Activated naive CD4-positive, alpha-beta T cell treated with anti-CD3 and anti-CD28 coated beads for 36 hours (primary cell): ENCODE measurements around the gene PRKX. TPM values are rescaled to one million over a fixed set of nuclear protein-coding genes. Genes with fewer than 3 reads are reported as not detected.
"Not testable (repeated sequence)": the region's sequence is repeated elsewhere in the genome, so short reads cannot be mapped to it uniquely, and the experiment has no call there.

Experiments used
- CTCF ChIA-PET: fragments of 350-600 bp; sonication (Branson Sonifier 250); formaldehyde crosslinking; loops from one replicate; lab custom pipeline; 2021; ENCODE audit warnings: antibody characterized with exemption; lab: Charles Lee
- DNase-seq: peaks from one replicate; pipeline ENCODE4 v3.0.0-alpha.2; 2020
- H3K27ac Mint-ChIP-seq: one replicate; pipeline ENCODE4 v1.8.0; 2021; ENCODE audit warnings: mild to moderate bottlenecking, mixed read lengths
- H3K27me3 Mint-ChIP-seq: one replicate; pipeline ENCODE4 v1.8.0; 2021; ENCODE audit warnings: low read depth, mixed read lengths
- H3K36me3 Mint-ChIP-seq: one replicate; pipeline ENCODE4 v1.8.0; 2021; ENCODE audit warnings: low read depth, mixed read lengths
- H3K4me1 Mint-ChIP-seq: one replicate; pipeline ENCODE4 v1.8.0; 2021; ENCODE audit warnings: low read depth, mixed read lengths
- H3K4me3 Mint-ChIP-seq: one replicate; pipeline ENCODE4 v1.8.0; 2021; ENCODE audit warnings: mild to moderate bottlenecking, moderate library complexity, mixed read lengths
- H3K9me3 Mint-ChIP-seq: one replicate; pipeline ENCODE4 v1.8.0; 2021; ENCODE audit warnings: mixed read lengths
- intact Hi-C: fragments of 100-400 bp; cut with micrococcal nuclease; formaldehyde crosslinking; loops from one replicate; pipeline ENCODE4 v1.15.1; 2023
- total RNA-seq, 2 experiments: library from RNA; stranded (reverse); gene quantifications; one replicate each; pipeline ENCODE4 v1.2.3, GENCODE V29; 2021

Gene PRKX
- total RNA-seq: 10 to 100 TPM; 57.0 to 57.6 TPM

GRCh38 chrX:3713225-3713936 is at the start of gene PRKX:
Gene PRKX (minus strand): TSS chrX:3713649. CDS start chrX:3713253, 396 bp downstream.
- Mint-ChIP-seq H3K27me3 (no peaks in the 10 kb centered on the region), H3K27ac (no peak within 1 kb of the TSS), H3K4me3 (peak within 1 kb of the TSS; percentile 88), H3K36me3 (peaks cover 7% of the 10 kb centered on the region), H3K9me3 (no peaks in the 10 kb centered on the region), H3K4me1 (peaks cover 20% of the 10 kb centered on the region)
- intact Hi-C loops: loop anchor here (1.0 to 10.0 kb wide), 5 partner anchors 25 to 1019 kb away; partner anchors contain the start of gene CD99
- peak; percentile 54 for DNase-seq
- CTCF ChIA-PET: interaction anchor here (0.9 kb wide), 1 partner anchor 100 kb away, joined by 3 read pairs; no protein-coding TSS in a partner anchor

DNA sequence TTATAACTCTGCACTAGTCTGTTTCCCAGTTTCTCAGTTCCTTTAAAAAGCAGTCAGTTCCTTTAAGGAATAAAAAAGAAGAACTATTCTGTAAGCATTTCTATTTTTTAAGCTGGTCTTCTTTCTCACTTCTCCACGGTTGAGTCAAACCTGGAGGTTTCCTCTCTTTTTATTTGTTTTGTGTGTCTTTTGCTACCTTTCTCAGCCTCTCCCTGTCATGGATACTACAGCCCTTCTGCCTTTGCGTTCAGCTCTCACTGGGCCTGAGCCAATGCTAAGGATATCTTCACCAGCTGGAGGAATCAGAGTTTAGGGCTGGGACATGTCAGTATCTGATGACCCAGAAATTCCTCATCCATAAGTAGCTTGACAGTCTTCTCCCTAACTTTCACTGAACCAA is 49.7 kb upstream of the PRKX start:
- CTCF ChIA-PET: no interaction called here
- DNase-seq: no peak

GRCh38 chrX:3757510-3758025 is 44.1 kb upstream of the PRKX start:
- no peak for DNase-seq
- H3K4me1 Mint-ChIP-seq: no peaks in the 10 kb centered on the region
- H3K36me3 Mint-ChIP-seq: no peaks in the 10 kb centered on the region
- H3K4me3 Mint-ChIP-seq: no peak overlapping the region
- H3K27ac Mint-ChIP-seq: no peak overlapping the region
- no peaks in the 10 kb centered on the region for H3K9me3 Mint-ChIP-seq
- CTCF ChIA-PET: no interaction called here
- intact Hi-C loops: no loop called here
- no peaks in the 10 kb centered on the region for H3K27me3 Mint-ChIP-seq

More for the DNA sequence above, 49.7 kb upstream of the PRKX start:
- no peaks in the 10 kb centered on the region for H3K36me3 Mint-ChIP-seq
- no peaks in the 10 kb centered on the region for H3K4me1 Mint-ChIP-seq
- no peaks in the 10 kb centered on the region for H3K27me3 Mint-ChIP-seq
- intact Hi-C loops: no loop called here
- no peaks in the 10 kb centered on the region for H3K9me3 Mint-ChIP-seq
- H3K4me3 Mint-ChIP-seq: no peak overlapping the region
- H3K27ac Mint-ChIP-seq: no peak overlapping the region

- Mint-ChIP-seq H3K27ac (no peak overlapping the region), H3K27me3 (no peaks in the 10 kb centered on the region)
- CTCF ChIA-PET: interaction anchor here (1.0 kb wide), 1 partner anchor 43 kb away, joined by 3 read pairs; no protein-coding TSS in a partner anchor
Observed at GRCh38 chrX:3748052-3748559, 34.7 kb upstream of the PRKX start.

DNA sequence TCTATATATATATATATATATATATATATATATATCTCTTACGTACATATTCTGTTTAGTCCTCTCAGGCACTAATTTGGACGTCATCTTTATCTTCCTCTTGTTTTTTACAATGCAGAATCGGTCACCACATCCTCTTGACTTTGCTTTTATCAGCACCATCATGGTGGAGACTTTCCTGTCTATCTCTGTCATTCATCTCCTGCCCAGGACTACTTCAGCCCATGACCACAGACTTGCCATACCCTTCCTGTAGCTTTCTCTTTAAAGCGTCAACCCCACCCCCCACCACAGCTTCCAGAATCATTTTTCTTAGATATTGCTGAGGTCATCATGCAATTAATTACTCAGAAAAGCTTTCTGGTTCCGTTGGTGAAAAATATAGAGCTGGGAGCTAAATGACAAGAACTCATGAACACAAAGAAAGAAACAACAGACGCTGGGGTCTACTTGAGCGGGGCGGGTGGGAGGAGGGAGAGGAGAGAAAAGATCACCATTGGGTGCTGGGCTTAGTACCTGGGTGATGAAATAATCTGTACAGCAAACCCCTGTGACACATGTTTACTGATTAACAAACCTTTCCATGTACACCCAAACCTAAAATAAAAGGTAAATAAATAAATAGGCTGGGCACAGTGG is 30.5 kb upstream of the PRKX start:
- Mint-ChIP-seq H3K9me3 (peaks cover 6% of the 10 kb centered on the region), H3K4me3 (peak overlapping the region; percentile 44), H3K27me3 (no peaks in the 10 kb centered on the region), H3K4me1 (peaks cover 25% of the 10 kb centered on the region), H3K36me3 (no peaks in the 10 kb centered on the region), H3K27ac (peak overlapping the region; percentile 58)
- peak; percentile 62 for DNase-seq
- CTCF ChIA-PET: interaction anchor here (0.6 to 1.9 kb wide), 3 partner anchors 68 to 1002 kb away, joined by 3 to 5 read pairs (median 4); no protein-coding TSS in a partner anchor
- intact Hi-C loops: no loop called here

More at GRCh38 chrX:3748052-3748559, 34.7 kb upstream of the PRKX start:
- no peak for DNase-seq
- Mint-ChIP-seq H3K36me3 (no peaks in the 10 kb centered on the region), H3K4me1 (peaks cover 21% of the 10 kb centered on the region), H3K9me3 (no peaks in the 10 kb centered on the region), H3K4me3 (no peak overlapping the region)
- intact Hi-C loops: no loop called here

DNA sequence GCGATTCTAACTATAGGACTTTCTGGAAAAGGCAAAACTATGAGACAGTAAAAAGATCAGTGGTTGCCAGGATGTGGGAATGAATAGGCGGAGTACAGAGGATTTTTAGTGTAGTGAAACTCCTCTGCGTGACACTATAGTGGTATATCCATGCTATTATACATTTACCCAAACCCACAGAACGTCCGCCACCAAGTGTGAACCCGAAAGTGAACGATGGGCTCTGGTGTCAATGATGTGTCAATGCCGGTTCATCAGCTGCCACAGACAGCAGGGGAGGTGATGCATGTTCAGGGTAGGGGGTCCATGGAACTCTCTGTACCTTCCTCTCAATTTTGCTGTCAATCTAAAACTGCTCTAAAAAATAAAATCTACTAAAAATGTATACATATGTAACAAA is 27.5 kb upstream of the PRKX start:
- intact Hi-C loops: not testable (repeated sequence)
- CTCF ChIA-PET: interaction anchor here (1.4 kb wide), 1 partner anchor 34 kb away, joined by 3 read pairs; no protein-coding TSS in a partner anchor

DNA sequence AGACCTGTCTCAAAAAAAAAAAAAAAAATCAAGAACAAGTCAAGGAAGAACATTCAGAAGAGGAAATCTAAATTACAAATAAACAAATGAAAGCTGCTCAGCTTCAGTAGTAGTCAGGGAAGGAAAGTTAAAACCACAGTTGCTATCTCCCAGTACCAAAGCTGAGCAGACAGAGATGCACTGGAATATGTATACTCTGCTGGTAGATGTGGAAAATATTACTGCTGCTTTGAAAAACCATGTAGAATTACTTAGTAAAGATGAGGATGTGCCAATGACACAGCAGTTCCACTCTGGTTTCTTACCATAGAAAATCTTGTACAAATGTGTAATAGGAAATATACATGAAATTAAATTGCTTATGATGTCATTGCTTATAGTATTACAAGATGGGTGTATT is 25.1 kb upstream of the PRKX start:
- intact Hi-C loops: loop anchor here (2.0 kb wide), 2 partner anchors 26 to 76 kb away; partner anchors contain the start of gene PRKX
- H3K4me3 Mint-ChIP-seq: no peak overlapping the region
- H3K27me3 Mint-ChIP-seq: no peaks in the 10 kb centered on the region
- CTCF ChIA-PET: no interaction called here
- no peaks in the 10 kb centered on the region for H3K36me3 Mint-ChIP-seq
- peak; percentile 13 for DNase-seq
- H3K27ac Mint-ChIP-seq: peak overlapping the region; percentile 81
- H3K9me3 Mint-ChIP-seq: peaks cover 8% of the 10 kb centered on the region
- H3K4me1 Mint-ChIP-seq: peaks cover 14% of the 10 kb centered on the region

More for the DNA sequence above, 27.5 kb upstream of the PRKX start:
- not testable (repeated sequence) for H3K4me3 Mint-ChIP-seq, H3K27ac Mint-ChIP-seq, H3K27me3 Mint-ChIP-seq, DNase-seq, H3K36me3 Mint-ChIP-seq, H3K9me3 Mint-ChIP-seq
- H3K4me1 Mint-ChIP-seq: peaks cover 23% of the 10 kb centered on the region

DNA sequence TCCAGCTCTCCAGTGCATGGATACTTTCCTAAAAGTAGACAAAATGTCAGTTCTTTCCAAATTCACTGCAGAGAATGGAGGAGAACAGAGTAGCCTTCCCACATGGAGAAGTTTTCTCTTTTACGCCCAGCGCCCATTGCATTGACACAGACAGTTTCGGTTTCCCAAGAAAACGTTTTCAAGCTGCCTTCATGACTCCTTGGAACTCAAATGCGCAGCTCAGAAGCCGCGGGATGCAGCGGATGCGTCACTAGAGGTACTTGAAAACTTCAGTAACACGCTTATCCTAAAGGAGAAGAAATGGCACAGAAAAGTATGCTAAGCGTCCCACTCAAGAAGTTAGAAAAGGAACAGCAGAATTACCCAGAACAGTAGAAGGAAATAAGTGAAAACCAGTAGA is 23.1 kb upstream of the PRKX start:
- intact Hi-C loops, DNase-seq, H3K27me3 Mint-ChIP-seq, H3K9me3 Mint-ChIP-seq, H3K36me3 Mint-ChIP-seq, H3K4me3 Mint-ChIP-seq, CTCF ChIA-PET, H3K27ac Mint-ChIP-seq: not testable (repeated sequence)
- peaks cover 14% of the 10 kb centered on the region for H3K4me1 Mint-ChIP-seq

DNA sequence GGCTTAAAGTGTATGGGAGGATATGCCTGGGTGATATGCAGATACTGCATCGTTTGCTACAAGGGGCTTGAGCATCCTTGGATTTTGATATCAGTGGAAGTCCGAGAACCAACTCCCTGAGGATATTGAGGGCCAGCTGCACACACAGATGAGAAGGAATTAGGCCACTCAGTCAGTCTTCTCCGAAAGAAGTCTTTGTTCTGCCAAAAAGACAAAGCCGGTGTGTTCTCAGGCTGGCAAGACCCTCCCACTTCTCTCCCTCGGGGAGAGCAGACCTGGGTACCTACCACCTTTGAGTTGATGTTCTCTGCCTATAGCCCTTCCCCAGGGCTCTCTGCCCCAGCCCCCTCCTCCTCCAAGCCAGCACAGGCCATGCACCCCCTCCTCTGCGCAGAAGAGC is 22.4 kb upstream of the PRKX start:
- DNase-seq, H3K36me3 Mint-ChIP-seq, intact Hi-C loops, H3K4me3 Mint-ChIP-seq, CTCF ChIA-PET, H3K9me3 Mint-ChIP-seq, H3K27me3 Mint-ChIP-seq, H3K27ac Mint-ChIP-seq: not testable (repeated sequence)
- peaks cover 14% of the 10 kb centered on the region for H3K4me1 Mint-ChIP-seq

DNA sequence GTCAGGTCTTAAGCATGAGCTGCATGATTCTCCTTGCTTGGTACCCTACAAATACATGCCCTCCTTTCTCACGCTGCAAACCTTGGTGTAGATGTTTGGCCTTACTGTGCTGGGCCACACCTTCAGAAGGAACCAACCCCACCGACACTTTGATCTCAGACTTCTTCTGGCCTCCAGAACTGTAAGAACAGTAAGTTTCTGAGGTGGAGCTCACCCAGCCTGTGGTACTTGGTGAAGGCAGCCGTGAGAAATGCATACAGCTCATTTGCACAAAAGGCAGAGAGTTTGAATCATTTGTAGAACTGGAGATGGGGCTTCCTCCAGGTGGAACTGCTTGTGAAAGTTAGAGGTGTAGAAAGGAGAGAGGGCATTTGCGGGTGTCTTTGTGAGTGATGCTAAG is 21.0 kb upstream of the PRKX start:
- H3K4me3 Mint-ChIP-seq: not testable (repeated sequence)

DNA sequence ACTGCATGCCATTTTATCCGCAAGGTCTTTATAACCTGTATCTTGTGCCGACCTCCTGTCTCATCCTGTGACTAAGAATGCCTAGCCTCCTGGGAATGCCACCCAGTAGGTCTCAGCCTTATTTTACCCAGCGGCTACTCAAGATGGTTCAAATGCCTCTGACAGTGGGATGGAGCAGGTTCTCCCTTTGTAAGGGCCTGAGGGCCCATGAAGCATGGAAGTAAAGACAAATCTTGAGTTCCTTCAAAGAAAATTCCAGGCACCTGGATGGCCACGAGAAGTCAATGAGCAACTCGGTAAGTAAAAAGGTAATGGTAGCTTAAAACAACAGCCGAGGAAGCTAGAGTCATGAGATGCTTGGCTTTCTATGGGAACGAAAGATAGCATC is 19.6 kb upstream of the PRKX start:
- H3K9me3 Mint-ChIP-seq: no peaks in the 10 kb centered on the region
- H3K27me3 Mint-ChIP-seq: no peaks in the 10 kb centered on the region
- no peaks in the 10 kb centered on the region for H3K36me3 Mint-ChIP-seq
- no peak overlapping the region for H3K4me3 Mint-ChIP-seq
- intact Hi-C loops: no loop called here
- CTCF ChIA-PET: no interaction called here
- peaks cover 2% of the 10 kb centered on the region for H3K4me1 Mint-ChIP-seq
- no peak for DNase-seq
- no peak overlapping the region for H3K27ac Mint-ChIP-seq

More for the DNA sequence above, 21.0 kb upstream of the PRKX start:
- H3K27ac Mint-ChIP-seq, H3K36me3 Mint-ChIP-seq, DNase-seq, H3K27me3 Mint-ChIP-seq, H3K9me3 Mint-ChIP-seq, intact Hi-C loops, CTCF ChIA-PET: not testable (repeated sequence)
- peaks cover 14% of the 10 kb centered on the region for H3K4me1 Mint-ChIP-seq

DNA sequence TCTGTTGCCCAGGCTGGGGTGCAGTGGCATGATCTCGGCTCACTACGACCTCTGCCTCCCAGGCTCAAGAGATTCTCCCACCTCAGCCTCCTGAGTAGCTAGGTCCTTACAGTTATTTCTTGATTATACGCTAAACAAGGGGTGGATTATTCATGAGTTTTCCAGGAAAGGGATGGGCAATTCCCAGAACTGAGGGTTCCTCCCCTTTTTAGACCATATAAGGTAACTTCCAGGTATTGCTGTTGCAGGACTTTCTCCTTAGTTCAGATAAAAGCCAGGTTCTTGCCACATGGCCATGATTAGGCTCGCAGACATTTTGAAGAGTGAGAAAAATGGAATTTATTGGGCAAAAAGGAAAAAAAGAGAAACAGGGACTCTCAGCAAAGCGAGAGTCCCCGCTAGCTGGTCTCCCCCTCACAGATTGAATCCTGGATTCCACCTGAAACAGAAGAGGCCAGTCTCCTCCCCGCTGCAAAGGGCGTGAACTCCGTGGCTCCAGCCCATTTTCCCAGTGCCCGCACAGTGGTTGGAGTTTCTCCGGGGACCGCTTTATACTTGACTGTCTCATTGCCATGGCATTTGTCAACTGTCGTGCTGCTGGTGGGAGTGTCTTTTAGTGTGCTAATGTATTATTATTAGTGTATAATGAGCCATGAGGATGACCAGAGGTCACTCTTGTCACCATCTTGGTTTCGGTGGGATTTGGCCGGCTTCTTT is 19.0 kb upstream of the PRKX start:
- not testable (repeated sequence) for H3K9me3 Mint-ChIP-seq

More for the DNA sequence above, 19.0 kb upstream of the PRKX start:
- CTCF ChIA-PET, H3K4me3 Mint-ChIP-seq, H3K36me3 Mint-ChIP-seq, DNase-seq, H3K27me3 Mint-ChIP-seq, H3K27ac Mint-ChIP-seq, H3K4me1 Mint-ChIP-seq, intact Hi-C loops: not testable (repeated sequence)
